CD4-positive, alpha-beta memory T cell (primary cell): ENCODE measurements around the gene NPHP4. TPM values are rescaled to one million over a fixed set of nuclear protein-coding genes. Genes with fewer than 3 reads are reported as not detected.

ENCODE experiments used
- CTCF ChIA-PET: fragments of 350-600 bp; sonication (Branson Sonifier 250); formaldehyde crosslinking; loops from one replicate; lab custom pipeline; 2021; ENCODE audit warnings: inconsistent platforms; ENCODE audit not compliant: partially characterized antibody; lab: Charles Lee
- POLR2A ChIA-PET: fragments of 350-600 bp; sonication (Branson Sonifier 250); formaldehyde crosslinking; loops from one replicate; lab custom pipeline; 2021; ENCODE audit not compliant: partially characterized antibody; lab: Charles Lee
- DNase-seq, 5 donors: peaks; one replicate each; pipeline versions ENCODE4 v3.0.0 to v3.0.0-alpha.2; 2020 to 2022; ENCODE audit warnings: mixed read lengths in 1 of 5
- H3K27ac ChIP-seq: one replicate; pipeline ENCODE4 v1.7.0; 2013; ENCODE audit warnings: low read depth, low read length
- H3K27me3 ChIP-seq: 2 replicates; pipeline ENCODE4 v1.7.0; 2013; ENCODE audit warnings: mild to moderate bottlenecking, low read length, moderate library complexity; ENCODE audit not compliant: insufficient read depth
- H3K36me3 ChIP-seq: 2 replicates; pipeline ENCODE4 v1.7.0; 2013; ENCODE audit warnings: mild to moderate bottlenecking, low read length, moderate library complexity; ENCODE audit not compliant: insufficient read depth
- H3K4me1 ChIP-seq: 2 replicates; pipeline ENCODE4 v1.7.0; 2013; ENCODE audit warnings: mild to moderate bottlenecking, low read length, moderate library complexity; ENCODE audit not compliant: insufficient read depth
- H3K4me3 ChIP-seq, 2 donors: one replicate each; pipeline ENCODE4 v1.7.0; 2013; ENCODE audit warnings: low read length in 2 of 2, mild to moderate bottlenecking in 1 of 2
- H3K9me3 ChIP-seq, 2 donors: one replicate each; pipeline ENCODE4 v1.7.0; 2013; ENCODE audit warnings: low read length in 2 of 2, control low read depth in 1 of 2; ENCODE audit not compliant: control insufficient read depth in 1 of 2
- H3K27ac Mint-ChIP-seq, 7 donors: one replicate each; pipeline ENCODE4 v1.8.0; 2020 to 2021; ENCODE audit warnings: mixed read lengths in 7 of 7, mild to moderate bottlenecking in 6 of 7, inconsistent platforms in 3 of 7, moderate library complexity in 3 of 7
- H3K27me3 Mint-ChIP-seq, 2 donors: one replicate each; pipeline ENCODE4 v1.8.0; 2020 to 2021; ENCODE audit warnings: mixed read lengths in 2 of 2
- H3K36me3 Mint-ChIP-seq, 2 donors: one replicate each; pipeline ENCODE4 v1.8.0; 2020 to 2021; ENCODE audit warnings: mixed read lengths in 2 of 2, inconsistent platforms in 1 of 2, mild to moderate bottlenecking in 1 of 2
- H3K4me1 Mint-ChIP-seq, 4 donors: one replicate each; pipeline ENCODE4 v1.8.0; 2020 to 2021; ENCODE audit warnings: mixed read lengths in 4 of 4, mild to moderate bottlenecking in 1 of 4
- H3K4me3 Mint-ChIP-seq, 8 donors: one replicate each; pipeline ENCODE4 v1.8.0; 2020 to 2021; ENCODE audit warnings: mixed read lengths in 8 of 8, mild to moderate bottlenecking in 7 of 8, moderate library complexity in 6 of 8, inconsistent platforms in 3 of 8
- H3K9me3 Mint-ChIP-seq, 8 donors: one replicate each; pipeline ENCODE4 v1.8.0; 2020 to 2021; ENCODE audit warnings: mixed read lengths in 8 of 8, mild to moderate bottlenecking in 5 of 8, inconsistent platforms in 3 of 8, moderate library complexity in 1 of 8
- intact Hi-C: fragments of 100-400 bp; cut with micrococcal nuclease; formaldehyde crosslinking; loops from one replicate; pipeline ENCODE4 v1.15.1; 2023
- polyA plus RNA-seq, 2 donors: library from polyadenylated mRNA; unstranded; fragments of 300-500 nt; fragmentation: Illumina TruSeq; gene quantifications; one replicate each; pipeline ENCODE4 v1.2.3, GENCODE V29; 2021
- total RNA-seq, 2 experiments: library from RNA; stranded (reverse); gene quantifications; one replicate each; pipeline ENCODE4 v1.2.3, GENCODE V29; 2021

NPHP4 gene
- total and polyA plus RNA-seq, 4 experiments from 2014 or later, result 1.0 to 9.6 (median 4.3) TPM

GRCh38 chr1:5819391-5820025, 172.7 kb downstream of the NPHP4 start:
- H3K36me3 Mint-ChIP-seq, result no peaks in the 10 kb centered on the region
- no peaks in the 10 kb centered on the region for H3K4me1 Mint-ChIP-seq
- peaks cover 0 to 4% (median 2%) of the 10 kb centered on the region in 8 donors for H3K9me3 Mint-ChIP-seq
- H3K4me3 Mint-ChIP-seq, result no peak overlapping the region
- no peak overlapping the region for H3K27ac Mint-ChIP-seq
- ChIA-PET POLR2A (no interaction called here), CTCF (no interaction called here)
- Histone ChIP-seq H3K27ac (no peak overlapping the region), H3K9me3 (no peaks in the 10 kb centered on the region), H3K4me1 (no peaks in the 10 kb centered on the region), H3K4me3 (no peak overlapping the region), H3K27me3 (no peaks in the 10 kb centered on the region), H3K36me3 (no peaks in the 10 kb centered on the region)
- H3K27me3 Mint-ChIP-seq, result peaks cover 17 to 20% of the 10 kb centered on the region in 2 donors
- intact Hi-C loops, result no loop called here
- DNase-seq, result no peak

- H3K27ac Mint-ChIP-seq, result no peak overlapping the region
- H3K4me1 Mint-ChIP-seq, result no peaks in the 10 kb centered on the region
- no peaks in the 10 kb centered on the region for H3K9me3 ChIP-seq
- DNase-seq, result no peak
- H3K4me3 ChIP-seq, result no peak overlapping the region
- CTCF ChIA-PET, result no interaction called here
- no peak overlapping the region for H3K27ac ChIP-seq
- H3K4me1 ChIP-seq, result no peaks in the 10 kb centered on the region
- H3K36me3 ChIP-seq, result no peaks in the 10 kb centered on the region
- no peaks in the 10 kb centered on the region for H3K27me3 ChIP-seq
- intact Hi-C loops, result no loop called here
- H3K36me3 Mint-ChIP-seq, result no peaks in the 10 kb centered on the region
- POLR2A ChIA-PET, result no interaction called here
- peaks cover 18 to 22% of the 10 kb centered on the region in 2 donors for H3K27me3 Mint-ChIP-seq
- H3K4me3 Mint-ChIP-seq, result no peak overlapping the region
- H3K9me3 Mint-ChIP-seq, result peaks cover 0 to 4% (median 0%) of the 10 kb centered on the region in 8 donors
These were observed 173.5 kb downstream of the NPHP4 start for GRCh38 chr1:5818755-5819154.

GRCh38 chr1:5815716-5816115, 176.5 kb downstream of the NPHP4 start:
- Histone ChIP-seq H3K4me1 (no peaks in the 10 kb centered on the region), H3K9me3 (no peaks in the 10 kb centered on the region), H3K36me3 (no peaks in the 10 kb centered on the region), H3K27ac (no peak overlapping the region), H3K4me3 (no peak overlapping the region), H3K27me3 (no peaks in the 10 kb centered on the region)
- Mint-ChIP-seq H3K4me1 (no peaks in the 10 kb centered on the region), H3K9me3 (peaks cover 0 to 4% (median 0%) of the 10 kb centered on the region in 8 donors), H3K36me3 (no peaks in the 10 kb centered on the region), H3K4me3 (no peak overlapping the region), H3K27me3 (peaks cover 20 to 21% of the 10 kb centered on the region in 2 donors), H3K27ac (no peak overlapping the region)
- ChIA-PET POLR2A (no interaction called here), CTCF (no interaction called here)
- intact Hi-C loops, result no loop called here
- DNase-seq, result no peak

GRCh38 chr1:5815211-5815610, 177.0 kb downstream of the NPHP4 start:
- Histone ChIP-seq H3K27me3 (no peaks in the 10 kb centered on the region), H3K4me1 (no peaks in the 10 kb centered on the region), H3K27ac (no peak overlapping the region), H3K9me3 (no peaks in the 10 kb centered on the region), H3K4me3 (no peak overlapping the region), H3K36me3 (no peaks in the 10 kb centered on the region)
- ChIA-PET CTCF (no interaction called here), POLR2A (no interaction called here)
- Mint-ChIP-seq H3K9me3 (peaks cover 0 to 4% (median 0%) of the 10 kb centered on the region in 8 donors), H3K27me3 (peaks cover 20 to 21% of the 10 kb centered on the region in 2 donors), H3K27ac (no peak overlapping the region), H3K4me1 (no peaks in the 10 kb centered on the region), H3K36me3 (no peaks in the 10 kb centered on the region), H3K4me3 (no peak overlapping the region)
- DNase-seq, result no peak
- intact Hi-C loops, result no loop called here

- Histone ChIP-seq H3K4me3 (no peak overlapping the region), H3K36me3 (no peaks in the 10 kb centered on the region), H3K27me3 (no peaks in the 10 kb centered on the region), H3K4me1 (no peaks in the 10 kb centered on the region), H3K27ac (no peak overlapping the region), H3K9me3 (no peaks in the 10 kb centered on the region)
- Mint-ChIP-seq H3K27me3 (peaks cover 20 to 21% of the 10 kb centered on the region in 2 donors), H3K9me3 (peaks cover 0 to 2% (median 0%) of the 10 kb centered on the region in 8 donors), H3K36me3 (no peaks in the 10 kb centered on the region), H3K27ac (no peak overlapping the region), H3K4me3 (no peak overlapping the region), H3K4me1 (no peaks in the 10 kb centered on the region)
- DNase-seq, result no peak
- ChIA-PET CTCF (no interaction called here), POLR2A (no interaction called here)
- intact Hi-C loops, result no loop called here
These were observed 178.1 kb downstream of the NPHP4 start for GRCh38 chr1:5814046-5814619.

- Histone ChIP-seq H3K4me1 (no peaks in the 10 kb centered on the region), H3K27ac (no peak overlapping the region), H3K9me3 (no peaks in the 10 kb centered on the region), H3K27me3 (no peaks in the 10 kb centered on the region), H3K4me3 (no peak overlapping the region), H3K36me3 (no peaks in the 10 kb centered on the region)
- CTCF ChIA-PET, result no interaction called here
- Mint-ChIP-seq H3K4me3 (no peak overlapping the region), H3K27me3 (peaks cover 13 to 17% of the 10 kb centered on the region in 2 donors), H3K36me3 (no peaks in the 10 kb centered on the region), H3K27ac (no peak overlapping the region), H3K4me1 (no peaks in the 10 kb centered on the region), H3K9me3 (peaks cover 0 to 2% (median 0%) of the 10 kb centered on the region in 8 donors)
- POLR2A ChIA-PET, result no interaction called here
- intact Hi-C loops, result no loop called here
- DNase-seq, result no peak
These were observed 178.7 kb downstream of the NPHP4 start for GRCh38 chr1:5813480-5813879.
